Hematopoietic multipotent progenitor cell treated with erythropoietin and hydrocortisone succinate and interleukin-3 and kit ligand, for 8 days (in vitro differentiated cells): ENCODE data around the gene HOXA5.

ENCODE experiments used
- DNase-seq: peaks from one replicate; pipeline ENCODE4 v3.0.0-alpha.2; 2015

The HOXA5 gene

DNA sequence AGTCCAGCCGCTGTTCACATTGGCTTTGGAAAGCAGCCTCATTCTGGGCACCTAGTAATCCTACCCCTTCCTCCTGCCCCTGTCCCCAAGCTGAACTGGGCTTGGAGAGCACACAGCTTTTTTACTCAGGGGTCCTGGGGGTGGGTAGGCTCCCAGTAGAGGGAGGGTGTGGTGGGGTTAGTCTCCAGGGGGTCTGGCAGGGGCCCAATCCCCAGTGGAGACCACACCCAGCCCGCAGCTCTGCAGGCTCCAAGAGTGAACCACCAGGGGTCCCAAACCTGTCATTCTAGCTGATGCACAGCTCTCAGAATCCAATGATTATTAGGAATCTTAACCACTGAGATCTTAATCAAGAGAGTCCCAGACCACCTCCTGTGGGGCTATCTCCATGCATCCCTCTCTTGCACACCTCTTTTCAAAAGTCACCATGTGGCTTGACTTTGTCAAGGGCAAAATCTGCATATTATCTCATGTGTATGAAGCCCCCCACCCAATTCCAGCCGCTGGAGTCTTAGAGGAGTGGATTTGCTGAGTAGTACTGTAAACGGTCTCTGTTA is 38.9 kb upstream of the HOXA5 start:
- no peak for DNase-seq

DNA sequence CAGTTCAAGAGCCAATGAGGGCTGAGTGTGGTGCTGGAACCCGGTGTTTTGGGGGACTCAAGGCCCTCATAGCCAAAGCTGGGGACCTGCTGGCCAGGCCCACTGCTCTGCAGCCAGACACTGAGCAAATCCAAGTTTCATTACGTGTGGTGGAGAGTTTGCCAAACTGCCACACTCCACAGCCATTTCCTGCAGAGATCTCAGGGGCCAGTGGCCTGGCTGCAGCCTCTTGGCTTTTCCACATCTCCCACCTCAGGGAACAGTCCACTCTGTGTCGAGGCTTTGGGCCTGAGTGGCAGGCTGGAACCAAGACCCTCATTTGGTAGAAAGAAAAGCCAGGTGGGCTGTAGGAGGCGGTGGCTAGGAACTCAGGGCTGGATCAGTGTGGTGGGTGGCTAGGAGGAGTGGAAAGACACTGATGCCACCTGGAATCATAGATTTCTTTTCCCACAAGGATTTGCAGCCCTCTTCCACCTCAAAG is 38.4 kb upstream of the HOXA5 start:
- no peak for DNase-seq

DNA sequence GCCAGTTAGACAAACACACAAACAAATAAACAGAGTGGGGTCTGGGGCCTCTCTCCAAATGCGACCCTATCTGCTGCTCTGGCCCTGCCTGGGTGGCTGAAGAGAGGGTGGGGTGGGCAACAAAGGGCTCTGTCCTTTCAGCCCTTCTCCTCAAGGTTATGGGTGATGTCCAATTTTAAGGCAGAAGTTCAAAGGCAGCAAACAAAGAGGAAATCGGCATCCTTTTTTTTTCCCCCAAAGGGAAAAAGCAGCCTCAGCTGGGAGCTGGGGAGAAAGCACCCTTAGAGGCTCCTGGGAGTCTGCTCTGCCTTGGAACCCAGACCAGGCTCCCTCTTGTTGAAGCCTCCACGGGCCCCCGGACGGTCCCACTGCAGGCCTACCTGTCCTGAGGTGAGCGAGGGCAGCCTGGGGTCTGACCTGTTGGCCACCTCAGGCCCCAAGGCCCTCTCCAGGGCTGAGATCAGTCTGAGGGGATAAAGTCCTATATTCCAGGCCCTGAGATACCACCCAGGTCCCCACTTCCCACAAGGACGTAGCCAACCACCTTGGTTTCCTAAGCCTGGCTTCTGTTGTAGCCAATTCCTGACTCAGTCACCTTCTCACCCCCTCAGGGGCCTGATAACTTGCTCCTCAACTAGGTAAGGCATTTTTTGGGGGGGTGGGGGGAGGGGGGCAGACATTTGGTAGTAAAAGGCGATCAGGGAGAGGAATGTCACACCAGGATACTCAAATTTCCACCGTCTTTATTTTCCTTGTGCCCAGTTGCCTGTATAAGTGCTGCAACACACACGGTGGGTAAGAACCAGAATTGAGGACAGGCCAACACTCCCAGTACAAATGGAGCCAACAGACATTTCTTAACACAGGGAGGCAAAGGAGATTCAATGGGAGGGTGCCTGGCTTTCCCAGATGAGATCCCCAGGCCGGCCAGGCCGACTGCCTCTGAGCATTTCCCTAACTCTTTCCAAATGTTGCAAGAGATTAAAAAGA is 37.2 kb upstream of the HOXA5 start:
- DNase-seq, result no peak

DNA sequence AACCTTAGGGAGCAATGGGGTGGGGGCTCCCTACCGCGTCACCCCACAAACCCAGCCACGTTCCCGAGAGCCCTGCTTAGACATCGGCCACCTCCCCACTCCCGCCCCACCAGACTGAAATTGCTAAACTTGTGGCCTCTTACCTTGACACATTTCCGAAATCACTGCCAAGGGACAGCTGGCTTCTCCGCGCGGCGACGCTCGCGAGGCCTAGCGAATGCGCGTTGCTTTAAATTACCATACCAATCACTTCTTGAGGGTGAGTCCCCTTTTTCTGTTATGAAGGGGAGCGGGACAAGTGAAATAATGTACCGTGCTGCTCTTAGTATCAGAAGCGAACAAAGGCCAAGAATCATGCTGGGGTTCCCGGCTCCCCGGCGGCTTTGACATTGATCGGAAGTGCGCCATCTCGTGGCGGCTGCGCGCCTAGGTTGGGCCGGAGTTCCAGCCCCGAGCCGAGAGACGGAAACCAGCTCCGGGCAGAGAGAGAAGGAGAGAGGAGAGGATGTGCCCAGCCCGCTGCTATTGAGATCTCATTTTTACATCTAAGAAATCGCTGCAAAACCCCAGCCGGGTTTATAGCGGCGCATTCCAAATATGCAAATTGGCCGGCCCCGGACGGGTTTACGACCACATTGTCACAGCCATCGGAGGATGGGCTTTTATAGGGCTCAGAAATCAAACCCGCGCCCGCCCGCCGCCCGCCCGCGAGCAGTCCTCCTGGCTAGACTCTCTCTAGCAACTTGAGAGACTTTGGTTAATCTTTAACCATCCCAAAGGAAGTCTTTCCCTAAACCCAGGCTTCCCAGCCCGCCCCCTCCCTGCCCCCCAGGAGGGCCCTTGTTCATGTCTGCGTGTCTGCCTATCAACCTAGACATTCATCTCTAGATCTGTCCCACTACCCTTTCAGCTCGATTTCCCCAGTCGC is 36.3 kb upstream of the HOXA5 start:
- DNase-seq, result peak; percentile 68

DNA sequence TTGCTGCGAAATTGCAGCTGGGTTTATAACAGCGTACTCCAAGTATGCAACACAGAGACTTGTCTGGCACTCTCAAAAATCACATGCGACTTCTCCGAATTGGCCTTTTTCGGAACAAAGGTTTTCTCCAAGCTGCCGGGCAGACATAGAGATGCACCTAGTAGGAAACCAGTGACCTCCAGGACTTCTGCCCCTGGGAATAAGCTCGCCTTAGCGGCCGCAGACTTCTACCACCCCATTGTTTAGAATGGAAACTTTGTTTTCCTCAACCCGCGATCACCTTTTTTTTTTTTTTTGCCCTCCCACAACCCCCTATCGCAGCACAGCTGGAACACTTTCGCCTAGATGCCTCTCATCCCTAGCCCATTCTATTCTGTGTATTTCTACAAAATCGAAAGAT is 35.5 kb upstream of the HOXA5 start:
- DNase-seq, result no peak

DNA sequence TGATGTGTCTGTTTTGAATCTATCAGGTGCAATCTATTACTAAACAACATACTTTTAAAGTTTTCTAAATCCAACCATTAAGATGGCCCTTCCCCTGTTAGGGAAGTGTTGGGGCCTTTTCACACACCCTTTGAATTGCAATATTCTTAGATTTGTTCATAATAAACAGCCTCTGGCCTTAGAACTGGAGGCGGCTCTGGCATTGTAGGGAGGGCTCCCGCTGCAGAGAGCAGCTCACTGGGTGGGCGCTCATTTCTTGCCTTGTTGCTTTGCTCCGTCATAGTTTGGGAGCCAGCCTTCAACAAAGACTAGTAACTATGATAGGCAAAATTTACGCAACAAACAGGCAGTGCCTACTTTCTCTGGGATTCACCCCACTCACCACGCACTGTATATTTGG is 34.9 kb upstream of the HOXA5 start:
- no peak for DNase-seq

DNA sequence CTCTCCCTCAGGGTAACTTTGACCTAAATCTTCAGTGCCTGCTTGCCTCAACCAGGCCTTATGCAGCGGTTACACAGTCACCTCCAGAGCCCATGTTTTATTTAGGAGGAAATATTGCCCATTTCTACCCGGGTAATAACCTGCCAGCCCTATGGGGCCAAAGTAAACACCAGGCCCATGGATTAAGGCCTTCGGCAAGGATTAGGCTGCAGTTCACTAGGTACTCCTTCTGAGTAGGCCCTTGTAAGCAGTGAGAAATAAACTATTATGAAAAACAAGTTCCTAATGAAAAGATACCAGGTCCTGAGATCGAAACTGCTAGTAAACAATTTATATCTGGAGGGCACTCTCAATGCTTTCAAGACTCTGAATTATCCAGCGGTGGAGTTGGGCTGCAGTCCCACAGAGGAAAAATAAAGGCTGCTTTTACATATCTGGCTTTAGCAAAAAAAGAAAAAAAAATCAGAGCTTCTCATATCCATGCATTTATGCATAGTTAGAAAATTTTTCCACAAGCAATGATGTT is 34.4 kb upstream of the HOXA5 start:
- DNase-seq, result no peak

DNA sequence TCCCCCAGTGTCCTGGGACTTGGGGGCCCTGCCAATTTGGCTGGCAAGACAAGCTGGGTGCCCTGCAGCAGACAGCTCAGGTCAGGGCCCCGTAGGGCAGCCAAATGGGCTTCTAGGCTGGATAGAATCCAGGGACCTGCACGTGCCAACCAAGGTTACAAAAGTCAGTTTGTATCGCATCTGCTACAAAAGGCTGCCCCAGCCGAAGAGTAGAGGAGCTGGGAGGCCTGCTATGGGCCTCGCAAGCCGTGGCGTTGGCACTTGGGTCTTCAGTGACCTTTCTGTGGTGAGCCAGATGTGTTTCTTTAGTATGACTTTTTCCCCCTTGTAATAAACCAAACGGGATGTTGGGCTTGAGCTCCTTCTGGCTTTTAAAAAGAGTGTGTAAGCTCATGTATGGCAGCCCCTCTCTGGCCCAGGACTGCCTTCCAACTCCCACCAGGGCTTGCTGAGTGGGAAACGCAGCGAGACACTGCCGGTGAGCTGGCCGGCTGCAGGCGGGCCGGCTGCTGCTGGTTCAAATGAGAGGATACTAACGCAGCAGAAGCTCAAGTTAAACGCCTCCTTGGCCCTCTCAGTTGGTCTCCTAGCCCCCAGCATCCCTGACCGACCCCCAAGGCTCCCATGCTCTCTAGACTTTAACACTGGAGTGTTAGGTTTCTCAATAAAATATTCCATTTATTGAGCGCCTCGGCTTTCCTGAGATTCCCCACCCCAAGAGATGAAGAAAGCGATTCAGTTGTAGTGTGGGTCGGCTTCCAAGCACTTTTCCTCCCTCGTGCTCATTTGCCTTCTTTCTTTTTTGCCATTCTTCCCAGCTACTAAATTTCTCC is 33.7 kb upstream of the HOXA5 start:
- no peak for DNase-seq

DNA sequence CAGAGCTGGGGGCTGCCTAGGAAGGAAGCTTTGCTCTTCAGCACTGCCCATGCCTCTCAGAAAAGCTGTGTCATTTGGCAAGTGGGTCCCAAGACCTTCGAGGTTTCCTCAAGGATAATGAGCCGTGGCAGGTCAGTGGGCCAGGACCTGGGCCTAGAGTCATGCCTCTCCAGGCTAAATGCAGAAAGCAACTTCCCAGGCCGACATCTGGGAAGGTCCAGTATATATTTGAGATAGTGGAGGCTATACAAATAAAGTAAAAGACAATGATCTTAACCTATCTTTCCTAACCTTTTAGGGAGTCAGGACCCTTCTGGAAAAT is 33.0 kb upstream of the HOXA5 start:
- DNase-seq, result no peak

DNA sequence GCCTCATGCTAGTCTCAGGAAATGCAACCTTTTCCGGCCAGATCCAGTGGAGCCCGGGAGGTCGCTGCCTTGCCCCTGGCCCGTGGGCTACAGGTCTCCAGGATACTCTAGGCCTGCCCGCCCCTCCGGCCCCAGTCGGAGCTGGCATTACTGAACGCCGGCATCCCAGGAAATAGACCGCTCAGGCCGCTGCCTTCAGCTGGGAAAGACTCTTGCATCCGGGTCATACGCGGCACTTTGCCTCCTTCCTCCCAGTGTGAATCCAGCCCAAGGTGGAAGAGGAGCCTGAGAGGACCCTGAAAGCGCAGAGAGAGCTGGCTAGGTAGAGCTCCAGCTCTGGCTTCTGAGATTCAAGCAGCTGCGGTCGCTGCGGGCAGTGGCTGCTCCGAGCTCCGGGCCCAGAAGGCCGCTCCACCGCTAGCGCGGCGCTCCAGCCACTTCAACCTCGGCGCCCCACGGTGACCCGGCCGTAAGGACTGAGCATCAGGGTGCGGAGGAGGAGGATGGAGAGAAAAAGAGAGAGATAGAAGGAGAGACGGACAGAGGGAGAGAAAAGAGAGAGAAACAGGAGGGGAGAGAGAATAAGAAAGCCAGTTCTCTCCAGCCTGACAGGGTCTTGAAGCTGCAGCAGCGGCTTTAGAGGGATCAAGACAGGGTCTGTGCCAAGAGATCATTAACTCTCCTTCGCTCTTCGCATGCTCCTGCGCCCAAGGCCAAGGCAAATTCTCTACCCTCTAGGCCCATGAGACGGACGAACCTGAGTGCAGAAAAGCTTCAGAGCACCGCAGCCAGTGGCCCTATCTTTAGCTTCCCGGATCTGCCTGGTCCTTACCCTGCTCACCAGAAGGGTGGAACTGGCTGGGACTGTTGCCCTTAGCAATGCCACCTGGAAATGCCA is 32.4 kb upstream of the HOXA5 start:
- DNase-seq, result no peak

DNA sequence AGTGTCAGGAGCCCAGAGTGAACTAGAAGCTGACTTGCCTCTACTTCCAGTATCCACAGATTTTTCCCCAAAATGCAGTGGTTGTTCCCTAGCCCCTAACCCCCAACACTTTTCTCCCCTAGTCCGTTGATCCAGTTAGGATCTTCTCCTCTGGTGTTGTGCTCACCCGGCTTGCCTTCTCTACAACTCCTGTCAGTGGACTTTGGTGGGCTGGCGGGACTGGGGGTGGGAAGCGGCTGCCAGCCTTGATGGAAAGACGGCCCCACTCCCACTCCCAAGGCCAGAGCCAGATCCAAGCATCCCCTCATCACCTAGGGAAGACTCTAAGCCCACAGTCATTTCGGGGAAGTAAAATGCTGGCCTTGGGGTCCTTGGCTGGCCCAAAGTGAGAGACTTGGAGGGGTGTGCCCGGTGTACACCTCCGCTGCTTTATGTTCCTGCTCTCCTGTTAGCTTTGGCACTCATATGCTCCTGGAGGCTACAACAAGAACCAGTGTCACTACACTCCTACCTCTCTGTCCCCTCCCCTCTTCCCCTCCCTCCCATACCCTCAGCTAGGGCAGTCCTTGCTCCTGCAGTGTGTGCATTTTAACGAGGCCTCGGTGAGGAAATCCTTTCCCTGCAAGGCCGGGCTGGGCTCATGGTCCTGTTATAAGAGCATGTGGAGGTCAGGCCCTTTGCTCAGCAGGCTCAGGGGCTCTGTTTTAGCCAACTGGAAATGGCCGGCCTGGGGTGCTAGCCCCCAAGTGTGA is 31.6 kb upstream of the HOXA5 start:
- DNase-seq, result no peak

DNA sequence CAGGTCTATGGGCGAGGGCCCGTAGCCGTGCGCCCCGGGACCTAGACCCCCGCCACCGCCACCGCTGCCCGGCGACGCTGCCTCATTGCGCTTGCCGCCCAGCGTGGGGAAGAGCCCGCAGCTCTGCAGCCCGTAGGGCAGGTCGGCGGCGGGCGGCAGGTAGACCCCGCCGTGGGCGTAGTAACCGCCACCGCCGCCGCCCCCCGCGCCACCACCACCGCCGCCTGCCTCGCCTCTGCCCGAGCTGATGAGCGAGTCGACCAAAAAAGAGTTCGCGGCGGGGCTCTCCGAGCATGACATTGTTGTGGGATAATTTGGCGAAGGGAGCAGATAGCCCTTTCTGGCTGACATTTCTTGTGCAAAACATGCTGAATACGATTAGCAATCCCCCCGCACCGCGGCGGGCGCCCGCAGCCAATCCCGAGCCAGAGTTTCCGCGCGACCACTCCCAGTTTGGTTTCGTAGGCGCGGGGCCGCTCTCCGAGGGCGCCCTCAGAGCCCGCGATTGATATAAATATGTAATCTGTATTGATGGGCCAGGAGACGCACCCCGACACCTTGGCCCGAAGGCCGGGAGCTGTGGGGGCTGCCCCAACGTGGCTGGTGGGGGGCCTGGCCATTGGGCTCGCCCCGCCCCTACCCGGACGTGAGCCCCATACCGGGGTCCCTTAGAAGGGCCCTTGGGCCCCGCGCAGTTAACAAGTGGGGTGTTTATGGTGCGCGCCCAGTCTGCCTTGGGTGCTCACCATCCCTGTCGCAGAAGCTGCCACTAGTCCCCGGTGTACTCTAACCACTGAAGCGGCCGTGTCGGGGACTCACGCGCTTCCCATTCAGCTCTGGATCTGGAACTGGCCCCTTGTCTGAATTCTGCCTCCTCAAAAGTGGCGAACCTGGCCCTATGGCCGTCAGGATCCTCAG is 30.7 kb upstream of the HOXA5 start, which contains the start of gene HOXA10:
HOXA10 (minus strand) TSS at position 365 of the 918 bp plus-strand sequence; CDS start at position 351, 14 bp downstream.
- no peak for DNase-seq

DNA sequence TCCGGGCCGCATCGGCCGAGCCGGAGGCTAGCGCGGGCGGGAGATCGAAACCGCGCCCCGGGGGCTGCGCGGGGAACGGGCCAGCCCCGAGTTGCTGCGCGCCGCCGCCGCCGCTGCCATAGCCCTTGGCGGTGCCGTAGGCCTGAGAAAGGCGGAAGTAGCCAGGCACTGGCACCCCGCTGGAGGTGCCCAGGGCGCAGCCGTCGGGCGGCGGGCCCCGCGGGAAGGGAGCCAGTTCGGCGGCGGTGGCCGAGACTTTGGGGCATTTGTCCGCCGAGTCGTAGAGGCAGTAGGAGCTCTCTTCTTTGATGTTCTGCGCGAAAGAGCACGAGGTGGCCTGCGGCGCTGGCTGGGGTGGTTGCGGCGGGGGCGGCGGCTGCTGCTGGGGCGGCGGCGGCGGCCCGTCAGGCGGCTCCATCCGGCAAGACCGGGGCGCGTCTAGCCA is 30.1 kb upstream of the HOXA5 start:
- no peak for DNase-seq

DNA sequence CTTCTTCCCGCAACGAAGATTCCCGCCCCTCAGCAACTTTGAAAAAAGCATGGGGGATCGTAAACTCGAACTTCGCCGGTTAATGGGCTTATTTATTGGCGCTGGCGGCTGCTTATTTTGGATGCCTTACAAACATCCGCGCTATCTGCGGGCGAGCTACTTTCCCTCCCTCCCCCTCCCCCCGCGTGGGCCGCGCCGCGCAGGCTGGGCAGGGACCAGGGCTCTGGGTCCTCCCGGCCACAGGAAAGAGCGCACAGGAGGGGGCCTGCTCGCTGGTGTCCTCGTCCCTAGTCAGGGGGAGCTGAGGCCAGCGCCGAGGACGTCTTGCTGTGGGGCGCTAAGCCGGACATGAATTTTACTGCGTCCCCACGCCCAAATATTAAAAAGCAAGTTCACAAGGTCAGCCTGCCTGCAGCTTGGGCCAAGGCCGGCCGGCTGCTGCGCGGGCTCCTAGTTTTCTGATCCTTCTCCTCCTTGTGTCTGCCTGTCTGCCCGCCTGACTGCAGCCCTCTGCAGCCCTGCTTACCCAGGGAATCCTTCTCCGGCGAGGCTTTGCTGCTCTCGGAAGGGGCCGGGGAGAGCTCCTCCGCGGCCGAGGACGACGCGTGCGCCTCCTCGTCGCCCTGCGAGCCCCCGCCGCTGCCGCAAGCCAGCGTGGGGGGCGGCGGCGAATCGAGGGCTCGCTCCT is 29.5 kb upstream of the HOXA5 start:
- no peak for DNase-seq

DNA sequence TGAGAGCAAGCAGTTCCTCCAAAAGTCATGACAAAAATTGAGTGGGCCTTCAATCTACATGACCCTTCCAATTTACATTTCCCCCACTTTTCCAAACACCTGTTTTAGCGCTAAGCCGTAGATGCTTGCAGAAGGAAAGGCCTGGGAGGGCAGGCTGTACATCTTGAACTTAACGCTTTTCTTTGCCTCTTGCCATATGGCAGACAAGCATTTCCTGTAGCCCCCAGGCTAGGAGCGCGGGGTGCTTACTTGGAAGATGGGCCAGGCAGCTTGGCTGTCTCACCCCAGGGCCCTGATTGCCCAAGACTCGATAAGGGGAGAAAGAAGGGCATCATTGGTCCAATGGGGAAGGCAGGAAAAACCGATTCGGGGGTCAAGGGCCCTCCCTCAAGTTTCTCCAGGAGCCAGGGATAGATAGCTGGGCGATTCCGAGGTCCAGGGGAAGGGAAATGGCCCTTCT is 28.9 kb upstream of the HOXA5 start:
- DNase-seq, result no peak

DNA sequence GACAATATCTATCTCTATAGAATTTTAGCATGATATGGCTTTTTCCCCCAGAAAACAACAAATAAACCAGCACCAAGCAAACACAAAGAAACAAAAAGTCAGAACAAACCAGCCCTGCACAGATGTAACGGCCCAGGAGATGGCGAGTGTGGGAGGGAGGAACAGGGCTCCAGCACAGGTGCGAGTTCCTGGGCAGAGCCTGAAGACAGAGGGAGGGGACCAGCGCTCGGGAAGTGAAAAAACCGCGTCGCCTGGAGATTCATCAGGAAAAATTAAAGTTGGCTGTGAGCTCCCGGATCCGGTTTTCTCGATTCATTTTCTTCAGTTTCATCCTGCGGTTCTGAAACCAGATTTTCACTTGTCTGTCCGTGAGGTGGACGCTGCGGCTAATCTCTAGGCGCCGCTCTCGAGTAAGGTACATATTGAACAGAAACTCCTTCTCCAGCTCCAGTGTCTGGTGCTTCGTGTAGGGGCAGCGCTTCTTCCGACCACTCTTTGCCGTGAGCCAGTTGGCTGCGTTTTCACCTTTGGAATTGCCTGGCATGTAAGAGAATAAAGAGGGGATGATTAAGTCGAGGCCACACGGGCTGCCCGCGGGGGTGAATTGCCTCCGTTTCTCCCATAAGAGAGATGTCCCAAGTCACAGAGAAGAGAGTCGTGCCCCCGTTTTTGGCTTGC is 28.3 kb upstream of the HOXA5 start:
- DNase-seq, result no peak

DNA sequence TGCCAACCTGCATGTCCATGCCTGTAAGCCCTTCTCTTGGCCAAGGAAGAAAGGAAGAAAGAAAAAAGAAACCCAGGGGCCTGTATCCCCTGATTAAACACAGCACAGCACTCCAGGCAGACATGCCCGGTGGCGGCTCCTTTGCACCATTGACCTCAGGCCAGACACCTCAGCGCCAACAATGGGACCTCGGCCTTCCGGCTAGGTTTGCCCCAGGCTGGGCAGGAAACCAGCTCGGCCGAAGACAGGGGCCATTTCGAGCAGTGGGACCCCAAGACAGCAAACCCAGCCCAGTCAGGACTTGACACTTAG is 27.8 kb upstream of the HOXA5 start:
- DNase-seq, result no peak
